HG03025 (cell line): ENCODE results near the gene TSKU.

Source experiments
- ATAC-seq: cut with Tn5 transposase; IDR thresholded peaks from one replicate; pipeline ENCODE4 v1.9.1; 2021; ENCODE audit warnings: mild to moderate bottlenecking, moderate library complexity; ENCODE audit not compliant: unreplicated experiment, low FRiP score

The TSKU gene

GRCh38 chr11:76750746-76751145 is 32.4 kb upstream of the TSKU start:
- ATAC-seq: no peak

- ATAC-seq: no peak
These were observed 30.6 kb upstream of the TSKU start for GRCh38 chr11:76752321-76753143.

DNA sequence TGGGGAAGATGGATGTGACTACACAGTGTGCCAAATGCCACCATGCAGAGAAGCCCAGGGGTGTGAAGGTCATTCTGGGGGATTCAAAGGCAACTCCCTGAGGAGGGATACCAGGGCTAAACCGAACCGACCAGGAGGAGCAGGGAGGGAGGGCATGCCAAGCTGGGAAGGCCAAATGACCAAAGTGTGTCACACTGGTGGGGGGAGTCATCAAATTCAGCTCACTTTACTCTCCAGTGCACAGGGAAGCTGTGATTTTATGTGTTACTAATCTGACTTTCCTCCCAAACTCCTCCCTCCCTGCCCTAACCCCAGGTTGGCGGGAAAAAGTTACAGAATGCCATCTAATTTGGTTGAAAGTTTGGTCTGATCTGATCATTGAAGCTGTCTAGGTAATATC is 29.7 kb upstream of the TSKU start:
- no peak for ATAC-seq

DNA sequence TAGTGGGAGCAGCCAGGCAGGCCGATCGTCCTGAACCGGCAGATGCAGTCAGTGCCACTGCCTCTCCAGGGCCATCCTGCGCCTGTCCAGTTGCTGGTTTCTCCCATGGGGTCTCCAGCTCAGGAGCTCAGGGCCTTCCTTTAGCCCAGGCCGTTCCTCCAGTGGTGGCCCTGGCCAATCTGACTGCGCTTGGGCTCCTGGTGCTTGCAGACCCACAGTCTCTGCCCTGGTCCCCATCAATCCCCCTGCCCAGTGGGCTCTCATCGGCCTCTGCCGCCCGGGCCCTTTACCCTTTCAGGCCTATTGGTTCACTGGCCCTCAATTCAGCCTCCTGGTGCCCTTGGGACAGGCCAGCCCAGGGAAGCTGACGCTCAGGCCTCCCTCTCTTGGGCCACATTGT is 29.2 kb upstream of the TSKU start:
- ATAC-seq: no peak

DNA sequence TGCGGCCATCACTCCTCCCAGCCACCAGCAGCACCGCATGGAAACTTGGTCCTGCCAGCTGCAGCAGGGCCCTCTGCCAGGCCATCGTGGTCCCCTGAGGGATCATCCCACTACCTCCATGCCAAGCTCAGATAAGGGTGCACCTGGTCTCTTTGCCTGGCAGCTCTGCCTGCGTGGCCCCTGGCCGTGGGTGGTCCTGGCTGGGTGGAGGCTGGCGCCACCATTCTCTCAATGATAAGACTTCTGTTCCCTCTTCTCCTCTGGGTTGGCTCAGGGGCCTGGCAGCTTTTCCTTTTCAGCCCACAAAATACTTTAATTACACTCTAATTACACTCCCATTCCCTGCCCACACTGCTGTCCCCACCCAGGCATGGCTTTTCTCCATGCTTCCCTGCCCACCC is 26.8 kb upstream of the TSKU start:
- ATAC-seq: no peak

- ATAC-seq: no peak
These were observed 24.8 kb upstream of the TSKU start for GRCh38 chr11:76758311-76758710.

- ATAC-seq: no peak
These were observed 24.1 kb upstream of the TSKU start for GRCh38 chr11:76759092-76759491.

GRCh38 chr11:76759517-76759916 is 23.6 kb upstream of the TSKU start:
- no peak for ATAC-seq

- ATAC-seq: no peak
These were observed 22.9 kb upstream of the TSKU start for GRCh38 chr11:76760236-76760635.

GRCh38 chr11:76761718-76762355 is 21.3 kb upstream of the TSKU start:
- no peak for ATAC-seq

DNA sequence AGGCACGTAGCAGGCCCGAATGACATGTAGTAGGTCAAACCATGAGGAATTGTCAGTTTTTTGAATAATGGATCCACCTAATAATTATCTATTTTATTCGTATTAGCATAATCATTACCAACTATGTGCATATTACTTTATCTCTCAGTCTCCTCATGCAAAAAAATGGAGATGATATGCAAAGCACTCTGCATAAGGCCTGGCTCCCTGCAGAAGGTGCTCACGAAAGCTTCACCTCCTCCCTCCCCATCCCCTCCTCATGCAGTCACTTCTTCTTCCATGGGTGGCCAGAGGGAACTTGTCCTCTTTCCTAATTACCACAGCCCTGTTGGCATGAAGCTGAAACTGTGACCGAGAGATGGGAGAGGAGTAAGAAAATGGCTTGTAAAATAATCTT is 20.8 kb upstream of the TSKU start:
- no peak for ATAC-seq

DNA sequence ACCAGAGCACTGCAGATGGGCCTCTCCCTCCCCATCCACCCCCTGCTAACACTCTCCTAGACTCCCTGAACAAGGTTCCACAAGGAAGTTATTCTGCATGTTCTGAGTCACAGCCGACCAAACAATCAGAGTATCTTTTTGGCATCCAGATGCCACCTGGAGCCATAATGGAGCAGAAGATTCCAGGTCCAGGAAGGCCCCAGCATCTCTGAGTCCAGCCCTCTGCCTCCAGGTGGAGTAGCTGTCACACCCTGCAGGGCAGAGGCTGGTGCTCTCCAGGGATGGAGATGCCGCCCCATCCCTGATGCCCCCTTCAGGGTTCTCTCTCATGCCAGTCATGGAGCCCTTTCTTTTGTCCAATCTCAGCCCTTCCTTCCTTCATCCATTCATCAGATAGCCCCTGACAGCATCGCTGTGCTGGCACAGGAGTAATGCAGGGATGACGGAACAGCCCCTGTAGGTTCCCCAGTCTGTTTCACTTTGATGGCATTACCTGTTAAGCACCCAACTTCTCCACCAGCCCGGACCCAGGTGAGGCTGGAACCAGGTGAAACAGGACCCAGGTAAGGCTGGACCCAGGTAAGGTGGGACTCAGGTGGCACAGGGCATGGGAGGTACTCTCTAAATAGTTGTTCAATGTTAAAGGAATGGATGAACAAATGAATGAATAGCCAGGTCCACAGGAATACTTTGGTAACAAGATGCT is 20.1 kb upstream of the TSKU start:
- no peak for ATAC-seq

DNA sequence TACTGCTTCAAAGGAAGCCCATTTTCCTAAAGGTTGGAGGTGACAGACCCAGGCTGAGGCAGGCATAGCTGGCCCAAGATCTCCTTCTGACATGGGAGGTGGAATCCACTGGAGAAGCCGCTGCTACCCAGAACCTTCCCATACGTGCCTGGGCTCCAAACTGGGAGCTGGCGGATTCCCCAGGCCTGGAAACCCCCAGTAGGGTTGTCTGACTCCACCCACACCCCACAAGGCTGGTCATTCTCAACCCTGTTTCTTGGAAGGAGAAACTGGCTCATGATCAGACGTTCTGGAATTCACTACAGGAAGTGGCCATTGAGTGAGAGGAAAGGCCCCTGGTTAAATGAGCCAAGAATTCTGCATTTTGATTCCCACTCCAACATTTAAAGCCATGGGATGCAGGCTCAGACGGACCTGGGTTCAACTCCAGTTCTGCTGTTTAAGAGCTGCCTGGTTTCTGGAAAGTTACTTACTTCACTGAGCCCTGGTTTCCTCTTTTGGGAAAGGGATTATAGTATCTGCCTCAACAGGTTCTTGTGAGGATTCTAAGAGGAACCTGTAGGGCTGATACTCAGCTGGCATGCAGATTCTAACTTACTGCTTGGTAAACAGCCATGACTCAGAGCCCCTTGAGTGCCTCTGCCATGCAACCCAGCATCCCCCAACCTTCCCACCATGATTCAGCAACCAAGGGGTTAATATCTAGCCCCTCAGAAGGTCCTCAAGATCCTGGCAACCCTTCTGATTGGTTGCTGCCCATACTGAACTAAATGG is 19.4 kb upstream of the TSKU start:
- no peak for ATAC-seq

DNA sequence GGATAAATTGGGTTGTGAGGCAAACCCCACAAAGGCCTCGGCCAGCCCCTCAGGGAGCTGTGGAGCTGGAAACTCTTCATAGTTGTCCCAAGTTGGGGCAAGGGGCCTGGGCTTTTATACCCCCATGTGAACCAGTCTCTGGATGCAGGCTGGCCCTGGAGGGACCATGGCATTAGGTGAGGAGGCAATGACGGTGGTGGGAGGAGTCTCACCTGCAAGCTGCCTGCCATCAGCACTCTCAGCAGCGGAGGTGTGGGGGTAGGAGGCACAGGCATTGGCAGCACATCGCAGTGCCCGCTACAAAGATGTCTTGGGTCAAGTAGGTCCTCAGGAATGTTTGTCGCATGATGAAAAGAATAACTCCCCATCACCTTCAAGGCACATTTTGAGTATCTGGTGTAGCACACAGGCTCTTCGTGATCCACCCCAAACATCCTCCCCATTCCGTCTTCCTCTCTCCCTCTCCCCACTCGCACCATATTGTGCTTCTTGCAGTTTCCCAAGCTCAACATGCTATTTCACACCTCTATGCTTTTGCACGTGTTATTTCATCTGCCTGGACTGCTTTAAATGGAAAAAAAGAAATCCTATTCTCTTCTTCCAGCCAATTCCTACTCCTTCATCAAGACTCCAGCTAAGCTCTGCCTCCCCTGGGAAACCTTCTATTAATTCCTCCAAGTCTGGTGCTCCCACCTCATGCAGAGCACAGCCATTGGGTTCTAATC is 18.1 kb upstream of the TSKU start:
- no peak for ATAC-seq

- ATAC-seq: no peak
These were observed 17.2 kb upstream of the TSKU start for GRCh38 chr11:76765863-76766350.

DNA sequence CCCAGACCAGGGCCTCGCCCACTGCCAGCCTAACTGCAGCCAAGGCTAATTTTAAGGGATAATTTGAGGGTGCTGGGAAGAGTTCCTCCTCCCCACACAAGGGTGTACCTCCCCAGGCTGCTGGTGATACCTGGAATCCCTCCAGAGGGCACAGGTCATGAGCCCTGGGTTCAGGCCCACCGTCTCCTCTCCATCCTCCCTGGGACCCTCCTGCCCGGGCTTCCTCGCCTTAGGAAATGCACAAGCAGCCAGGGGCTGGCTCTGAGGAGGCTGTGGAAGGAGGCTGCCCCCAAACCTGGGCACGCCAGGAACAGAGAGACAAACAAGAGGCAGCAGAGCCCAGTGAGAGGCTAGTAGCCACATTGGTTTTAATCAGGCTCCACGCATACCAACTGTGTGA is 16.6 kb upstream of the TSKU start:
- no peak for ATAC-seq

DNA sequence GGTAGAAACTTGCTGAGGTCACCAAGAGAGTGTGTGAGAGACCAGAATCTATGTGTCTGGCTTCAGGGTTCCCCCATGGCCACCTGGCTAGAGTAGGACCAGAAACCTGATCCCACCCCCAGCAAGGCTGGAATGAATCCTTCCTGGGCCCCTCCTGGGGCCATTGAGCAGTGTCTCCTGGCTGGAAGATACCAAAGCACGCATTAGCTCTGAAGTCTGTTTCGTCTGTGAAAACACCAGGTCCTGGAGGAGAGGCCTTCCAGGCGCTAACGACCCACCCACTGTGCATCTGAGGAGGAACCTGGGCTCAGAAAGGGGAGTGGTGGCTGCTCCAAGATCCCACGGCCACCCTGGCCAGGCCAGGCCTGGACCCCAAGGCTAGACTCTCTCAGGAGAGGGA is 15.5 kb upstream of the TSKU start:
- ATAC-seq: no peak

DNA sequence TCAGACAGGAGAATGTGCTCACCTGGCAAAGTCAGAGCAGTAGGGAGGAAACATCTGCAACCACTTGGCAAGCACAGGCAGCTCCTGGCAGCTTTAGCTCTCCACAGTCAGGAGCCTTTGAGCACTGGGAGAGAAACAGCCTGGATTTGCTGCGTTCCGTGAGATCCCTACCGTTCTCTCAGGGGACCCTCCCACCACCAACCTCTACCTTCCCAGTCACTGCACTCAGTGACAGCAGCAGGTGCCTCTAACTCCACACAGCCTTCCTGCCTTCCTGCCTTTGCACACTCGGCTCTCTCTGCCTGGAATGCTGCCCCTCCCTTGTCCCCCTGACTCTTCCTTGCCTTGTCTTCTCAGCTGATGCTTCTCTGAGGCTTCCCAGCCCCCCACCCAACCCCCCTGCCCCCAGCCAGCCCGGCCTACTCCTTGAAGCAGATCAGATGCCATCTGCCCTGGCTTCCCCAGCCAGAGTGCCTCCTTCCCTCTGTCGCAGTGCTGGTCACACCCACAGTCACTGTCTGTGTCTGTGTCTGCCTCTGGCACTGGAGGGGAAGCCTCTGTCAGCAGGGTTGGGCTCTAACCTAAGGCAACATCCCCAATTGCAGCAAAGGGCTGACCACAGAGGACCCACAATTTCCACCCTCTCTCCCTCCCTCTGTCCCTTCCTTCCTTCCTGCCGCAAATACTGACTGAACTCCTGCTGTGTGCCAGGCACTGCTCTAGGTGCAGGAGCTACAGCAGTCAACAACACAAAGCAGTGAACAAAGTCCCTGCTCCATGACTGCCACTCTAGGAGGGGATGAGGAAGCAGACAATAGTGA is 14.9 kb upstream of the TSKU start:
- ATAC-seq: no peak

DNA sequence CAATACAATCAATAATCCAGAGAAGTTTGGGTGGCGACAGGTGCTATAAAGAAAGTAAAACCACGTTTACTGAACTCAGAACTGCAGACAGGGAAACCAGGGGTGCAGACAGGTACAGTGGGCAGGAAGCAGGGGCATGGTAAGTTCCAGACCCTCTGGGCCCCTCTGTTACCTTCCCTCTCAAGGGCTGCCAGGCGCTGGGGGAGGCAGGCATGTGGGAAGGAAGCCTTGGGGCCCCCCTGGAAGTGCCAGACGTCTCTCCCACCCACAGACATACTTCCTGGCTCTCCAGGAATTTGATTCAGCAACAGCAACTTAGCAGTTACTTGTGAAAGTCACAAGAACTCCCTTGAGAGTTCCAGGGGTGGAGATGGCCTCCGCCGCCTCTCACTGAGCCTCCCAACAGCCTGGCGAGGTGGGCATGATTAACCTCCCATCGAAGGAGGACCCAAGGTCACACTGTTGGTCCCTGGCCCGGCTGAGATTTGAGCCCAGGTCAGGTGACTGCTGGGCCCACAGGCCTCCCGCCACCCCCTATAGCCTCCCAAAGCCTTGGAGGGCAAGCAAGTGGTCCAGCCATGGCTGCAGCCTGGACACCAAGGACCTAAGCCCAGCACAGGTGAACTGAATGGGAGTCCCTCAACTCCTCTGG is 14.1 kb upstream of the TSKU start:
- ATAC-seq: no peak
